GM12891 (cell line): ENCODE data around the gene KCTD14.

Experiments
- DNase-seq: peaks from one replicate; pipeline ENCODE4 v3.0.0; 2011; ENCODE audit warnings: low spot score; ENCODE audit not compliant: insufficient read length
- FAIRE-seq: peaks from 2 replicates; lab custom pipeline; 2011; peaks lifted over from hg19 to GRCh38; lab: Jason Lieb, UNC
- PAX5 ChIP-seq: IDR thresholded peaks from 2 replicates; pipeline ENCODE4 v1.6.1; 2011; ENCODE audit warnings: low read length, moderate library complexity, mild to moderate bottlenecking; ENCODE audit not compliant: insufficient read depth, severe bottlenecking
- POLR2A ChIP-seq: IDR thresholded peaks from 2 replicates; pipeline ENCODE4 v1.6.1; 2011; ENCODE audit warnings: low read depth, low read length, control low read depth
- POLR2AphosphoS5 ChIP-seq: IDR thresholded peaks from 2 replicates; pipeline ENCODE4 v1.6.1; 2011; ENCODE audit warnings: low read depth, low read length, control low read depth
- POU2F2 ChIP-seq: IDR thresholded peaks from 2 replicates; pipeline ENCODE4 v1.6.1; 2011; ENCODE audit warnings: low read depth, mild to moderate bottlenecking, control low read depth, low read length, moderate library complexity
- SPI1 ChIP-seq: IDR thresholded peaks from 2 replicates; pipeline ENCODE4 v1.6.1; 2011; ENCODE audit warnings: low read depth, low read length, control low read depth
- TAF1 ChIP-seq: IDR thresholded peaks from 2 replicates; pipeline ENCODE4 v1.6.1; 2011; ENCODE audit warnings: low read depth, low read length, control low read depth

KCTD14 gene

DNA sequence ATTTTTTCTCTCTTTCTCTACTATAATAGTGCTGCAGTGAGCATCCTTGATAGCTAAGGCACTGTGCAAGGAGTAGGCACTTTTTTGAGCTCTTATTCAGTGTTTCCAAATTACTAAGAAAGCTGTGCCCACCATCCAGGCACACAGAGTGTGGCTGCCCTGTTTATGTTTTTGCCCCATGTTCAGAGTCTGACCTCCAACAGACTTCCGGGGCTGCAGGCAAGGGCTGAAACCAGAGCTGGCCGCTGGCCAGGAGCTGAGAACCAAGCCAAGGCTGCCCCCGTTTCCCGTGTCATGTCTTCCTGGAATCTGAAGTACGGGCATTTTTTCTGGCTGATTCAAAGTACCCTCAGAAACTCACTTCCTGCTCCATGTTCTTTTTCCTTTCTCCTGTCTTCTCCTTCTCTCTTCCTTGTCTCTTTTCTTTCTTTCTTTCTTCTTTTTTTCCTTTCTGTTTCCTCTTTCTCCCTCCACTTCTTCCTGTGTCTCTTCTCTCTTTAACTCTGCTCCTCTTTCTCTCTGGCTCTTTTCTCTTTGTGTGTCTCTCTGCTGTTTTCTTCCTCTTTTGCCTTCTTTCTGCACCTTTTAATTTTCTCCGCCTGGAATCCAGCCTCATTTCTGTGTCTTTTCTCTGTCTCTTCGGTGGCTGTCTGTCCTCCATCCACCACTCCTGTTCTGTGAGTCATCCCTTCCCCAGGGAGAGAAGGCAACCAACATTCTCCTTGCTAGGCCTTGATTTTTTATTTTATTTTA lies 17.0 kb upstream of the KCTD14 start:
- DNase-seq (peak; percentile 37), FAIRE-seq (no peak)
- TF ChIP-seq POLR2AphosphoS5 (no peak), PAX5 (no peak), POLR2A (no peak), POU2F2 (no peak), TAF1 (no peak), SPI1 (no peak)

DNA sequence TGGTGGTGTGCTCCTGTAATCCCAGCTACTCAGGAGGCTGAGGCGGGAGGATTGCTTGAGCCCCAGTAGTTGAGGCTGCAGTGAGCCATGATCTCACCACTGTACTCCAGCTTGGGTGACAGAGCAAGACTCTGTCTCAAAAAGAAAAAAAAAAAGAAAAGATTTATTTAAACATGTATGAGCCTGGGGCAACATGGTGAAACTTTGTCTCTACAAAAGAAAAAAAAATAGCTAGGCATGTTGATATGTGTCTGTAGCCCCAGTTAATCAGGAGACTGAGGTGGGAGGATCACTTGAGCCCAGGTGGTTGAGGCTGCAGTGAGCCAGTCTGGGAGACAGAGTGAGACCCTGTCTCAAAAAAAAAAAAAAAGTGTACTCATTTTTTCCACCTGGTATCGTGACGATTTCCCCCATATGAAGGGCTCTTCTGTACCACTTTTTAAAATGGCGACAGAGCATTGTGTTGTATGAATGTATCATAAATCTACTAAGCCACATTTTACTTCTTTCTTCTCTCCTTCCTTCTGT lies 16.4 kb upstream of the KCTD14 start:
- DNase-seq (no peak), FAIRE-seq (no peak)
- TF ChIP-seq SPI1, result no peak
- no peak for TF ChIP-seq POU2F2
- no peak for TF ChIP-seq TAF1
- TF ChIP-seq POLR2AphosphoS5, result no peak
- TF ChIP-seq PAX5, result no peak
- no peak for TF ChIP-seq POLR2A

DNA sequence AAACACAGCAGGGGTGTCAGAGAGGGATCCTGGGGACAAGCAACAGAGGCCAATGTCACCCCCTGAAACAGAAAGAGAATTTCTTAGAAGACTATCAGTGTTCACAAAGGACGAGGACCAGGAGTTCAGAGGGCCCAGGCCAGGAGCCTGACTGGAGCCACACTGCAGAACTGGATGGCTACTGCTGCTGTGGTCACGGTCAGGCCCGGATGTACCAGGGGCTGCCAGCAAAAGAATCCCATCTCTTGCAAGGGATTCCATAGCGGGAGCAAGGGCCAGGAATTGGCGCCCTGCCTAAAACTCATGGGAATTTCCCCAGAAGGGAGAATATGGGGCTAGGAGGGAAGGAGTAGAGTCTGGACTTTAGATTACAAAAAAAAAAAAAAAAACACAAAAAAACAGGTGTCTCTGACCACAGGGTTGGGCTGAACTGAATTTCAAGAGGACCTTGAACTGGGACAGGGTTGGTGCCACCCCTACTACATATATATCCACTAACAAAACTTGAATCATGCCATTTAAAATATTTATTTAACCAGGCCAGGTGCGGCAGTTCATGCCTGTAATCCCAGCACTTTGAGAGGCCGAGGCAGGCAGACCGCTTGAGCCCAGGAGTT lies 15.7 kb upstream of the KCTD14 start:
- no peak for TF ChIP-seq POLR2A
- no peak for TF ChIP-seq POLR2AphosphoS5
- TF ChIP-seq POU2F2, result no peak
- TF ChIP-seq SPI1, result no peak
- no peak for TF ChIP-seq TAF1
- no peak for TF ChIP-seq PAX5
- FAIRE-seq (no peak), DNase-seq (no peak)

DNA sequence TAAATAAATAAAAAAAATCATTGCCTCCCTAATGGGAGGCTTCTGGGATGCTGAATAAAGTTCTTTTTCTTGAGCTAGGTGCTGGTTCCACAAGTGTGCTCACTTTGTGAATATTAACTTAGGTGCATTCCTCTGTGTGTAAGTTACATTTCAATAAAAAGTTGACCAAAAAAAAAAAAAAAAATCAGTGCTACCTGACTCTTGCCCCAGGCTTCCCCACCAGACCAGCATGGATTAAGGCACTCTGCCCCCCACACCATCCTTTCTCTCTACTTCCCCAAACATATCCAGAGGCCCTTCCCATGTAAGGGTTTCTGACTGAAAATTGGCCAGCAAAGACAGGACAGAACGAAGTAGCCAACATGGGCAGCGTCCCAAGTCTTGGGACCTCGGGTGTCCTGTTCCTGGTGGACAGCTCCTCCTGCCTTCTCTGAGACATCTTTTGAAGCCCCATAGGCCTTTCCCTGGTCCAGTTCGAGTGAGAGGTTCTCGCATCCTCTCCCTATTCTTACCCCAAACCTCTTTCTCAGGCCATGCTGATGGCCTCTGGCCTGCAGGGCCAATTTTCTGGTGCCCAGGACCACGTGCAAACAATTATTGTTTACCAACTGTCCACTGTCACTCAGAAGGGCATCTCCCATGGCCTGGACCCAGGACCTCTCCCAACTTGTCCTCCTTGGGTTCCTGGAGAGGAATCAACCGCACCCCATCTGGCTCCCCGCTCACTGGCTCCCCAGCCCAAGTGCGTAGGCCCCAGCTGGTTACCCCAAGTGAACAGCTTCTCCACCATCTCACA lies 14.9 kb upstream of the KCTD14 start:
- TF ChIP-seq TAF1, result no peak
- TF ChIP-seq POLR2AphosphoS5, result no peak
- no peak for TF ChIP-seq POU2F2
- no peak for TF ChIP-seq SPI1
- no peak for TF ChIP-seq PAX5
- TF ChIP-seq POLR2A, result no peak
- DNase-seq (no peak), FAIRE-seq (no peak)

DNA sequence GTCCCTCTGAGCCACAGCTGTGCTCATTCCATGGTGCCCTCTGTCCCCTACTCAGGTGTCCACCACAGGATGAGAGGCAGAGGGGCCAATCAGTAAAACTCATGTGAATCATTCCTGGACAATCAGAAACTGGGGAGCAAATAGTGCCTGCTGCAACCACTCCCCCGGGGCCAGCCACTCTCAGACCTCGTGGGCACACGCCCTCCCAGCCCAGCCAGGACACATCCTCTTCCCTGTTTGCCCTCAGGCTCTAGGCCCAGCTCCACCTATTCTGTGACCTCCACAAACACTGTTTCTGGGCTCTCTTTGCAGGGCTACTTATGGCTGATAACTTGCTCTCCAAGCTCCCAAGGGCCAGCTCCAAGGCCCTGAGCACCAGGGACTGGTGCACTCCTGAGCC lies 14.0 kb upstream of the KCTD14 start:
- no peak for TF ChIP-seq SPI1
- TF ChIP-seq POLR2A, result no peak
- no peak for TF ChIP-seq TAF1
- no peak for TF ChIP-seq POU2F2
- TF ChIP-seq PAX5, result no peak
- TF ChIP-seq POLR2AphosphoS5, result no peak
- FAIRE-seq, result no peak
- no peak for DNase-seq

DNA sequence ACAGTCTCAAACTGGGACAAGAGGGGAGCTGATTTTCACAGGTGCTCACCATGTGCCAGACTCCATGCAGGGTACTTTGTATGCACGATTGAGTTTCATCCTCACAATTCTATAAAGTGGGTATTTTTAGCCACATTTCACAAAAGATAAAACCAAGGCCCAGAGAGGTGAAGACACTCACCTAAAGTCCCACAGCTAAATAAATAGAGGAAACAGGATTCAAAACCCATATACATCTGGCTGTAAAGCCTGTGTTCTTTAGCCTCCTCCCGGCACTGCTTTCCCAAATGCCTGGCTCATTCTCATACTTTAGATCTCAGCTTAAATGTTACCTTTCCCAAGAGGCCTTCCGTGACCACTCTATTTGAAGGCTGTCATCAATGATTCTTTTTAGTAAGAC lies 13.2 kb upstream of the KCTD14 start:
- FAIRE-seq (no peak), DNase-seq (no peak)
- no peak for TF ChIP-seq POLR2AphosphoS5
- no peak for TF ChIP-seq SPI1
- no peak for TF ChIP-seq PAX5
- no peak for TF ChIP-seq TAF1
- TF ChIP-seq POLR2A, result no peak
- no peak for TF ChIP-seq POU2F2

DNA sequence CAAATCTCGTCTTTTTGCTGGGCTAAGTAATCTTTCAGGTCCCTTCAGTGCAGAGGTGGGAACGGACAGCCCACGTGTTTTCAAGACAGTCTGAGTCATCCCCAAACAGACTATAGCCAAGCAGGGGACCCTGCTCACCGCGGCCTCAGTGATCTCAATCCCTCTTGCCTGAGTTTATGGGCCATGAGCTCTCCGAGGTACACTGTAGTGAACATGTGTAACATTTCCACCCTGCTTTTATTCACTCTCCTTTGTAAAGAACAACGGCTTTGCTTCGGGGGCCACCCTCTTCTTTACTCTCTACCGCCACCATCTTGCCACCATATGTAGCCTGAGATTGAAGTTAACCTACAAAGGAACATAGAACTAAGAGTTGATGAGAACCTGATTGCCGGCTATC lies 11.5 kb upstream of the KCTD14 start:
- TF ChIP-seq POLR2A (no peak), POU2F2 (no peak), SPI1 (no peak), TAF1 (no peak), POLR2AphosphoS5 (no peak), PAX5 (no peak)
- FAIRE-seq (no peak), DNase-seq (no peak)

DNA sequence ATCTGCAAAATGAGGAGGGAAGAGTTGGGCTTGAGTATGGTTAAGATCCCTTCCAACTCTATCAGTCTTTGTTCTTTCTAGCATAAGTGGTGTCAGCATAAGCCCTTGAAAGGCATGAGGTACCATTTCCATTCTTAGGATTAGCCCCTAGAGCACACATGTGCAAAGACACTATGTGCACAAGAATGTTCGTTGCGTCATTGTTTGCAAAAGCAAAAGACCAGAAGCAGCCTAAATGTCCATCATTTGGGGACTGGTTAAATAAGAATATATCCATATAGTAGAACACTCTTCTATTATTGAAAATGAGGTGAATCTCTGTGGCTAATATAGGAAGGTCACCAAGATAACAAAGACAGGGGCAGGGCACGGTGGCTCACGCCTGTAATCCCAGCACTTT lies 10.0 kb upstream of the KCTD14 start:
- DNase-seq (no peak), FAIRE-seq (peak; percentile 5)
- TF ChIP-seq SPI1 (no peak), POU2F2 (no peak), POLR2A (no peak), TAF1 (no peak), POLR2AphosphoS5 (no peak), PAX5 (no peak)

DNA sequence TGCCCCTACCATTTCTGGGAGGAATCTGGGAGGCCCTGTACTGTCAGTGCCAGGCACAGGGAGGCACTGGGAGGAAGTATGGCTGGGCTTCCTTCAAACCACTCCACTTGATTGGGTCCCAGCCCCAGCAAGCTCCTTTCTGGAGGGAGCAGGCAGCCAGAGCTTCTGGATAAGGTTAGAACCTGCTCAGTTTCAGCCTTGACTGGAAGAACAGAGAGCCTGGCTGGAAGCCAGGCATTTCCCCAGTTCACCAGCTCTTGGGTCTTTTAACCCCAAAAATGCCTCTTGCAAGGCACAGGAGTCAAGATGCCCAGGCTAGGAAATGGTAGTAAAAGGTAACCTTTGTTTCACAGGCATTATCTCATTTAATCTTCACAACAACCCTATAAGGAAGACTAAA lies 9.0 kb upstream of the KCTD14 start:
- FAIRE-seq (no peak), DNase-seq (no peak)
- TF ChIP-seq SPI1 (no peak), TAF1 (no peak), POU2F2 (no peak)
